ENCODE data around the gene ADAMTS3.
"Not testable (repeated sequence)": the region's sequence is repeated elsewhere in the genome, so short reads cannot be mapped to it uniquely, and the experiment has no call there.

ADAMTS3 gene

DNA sequence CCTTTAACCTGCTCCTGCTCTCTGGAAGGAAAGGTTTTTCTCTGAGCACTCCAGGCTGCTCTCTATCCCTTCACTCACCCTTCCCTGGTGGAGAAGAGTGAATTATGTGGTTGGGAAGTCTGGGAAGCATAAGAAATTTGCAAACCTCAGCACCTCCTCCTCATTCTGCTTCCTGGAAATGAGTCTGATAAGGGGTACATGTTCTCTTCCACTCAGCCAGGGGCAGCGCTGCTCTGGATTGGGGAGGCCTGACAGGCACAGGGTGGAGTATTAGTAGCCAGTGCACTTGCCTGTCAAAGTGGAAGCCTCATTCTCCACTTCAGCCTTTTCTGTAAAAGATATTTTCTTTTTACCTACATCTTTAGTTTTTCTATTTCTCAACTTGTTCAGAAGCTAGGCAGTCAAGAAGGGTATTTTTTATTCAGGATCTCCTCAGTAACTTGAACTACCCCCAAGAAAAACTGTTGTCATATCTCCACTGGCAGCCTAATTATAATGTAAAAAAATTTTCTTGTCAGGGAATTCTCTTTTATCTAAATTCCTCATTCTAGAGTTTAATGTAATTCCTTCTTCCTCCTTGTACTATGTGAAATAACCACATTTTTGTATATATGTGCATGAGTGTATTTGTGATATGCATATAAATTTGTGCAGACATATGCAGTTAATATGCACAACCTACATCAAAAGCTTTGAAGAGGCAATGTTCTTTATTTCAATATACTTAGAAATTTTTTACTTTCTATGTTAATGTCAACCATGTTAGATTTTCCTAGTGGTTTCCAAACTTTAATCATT is 15.3 kb downstream of the ADAMTS3 start:
- no peak for DNase-seq (ENCODE audit: low read depth in 1 of 2, low spot score in 1 of 2)

DNA sequence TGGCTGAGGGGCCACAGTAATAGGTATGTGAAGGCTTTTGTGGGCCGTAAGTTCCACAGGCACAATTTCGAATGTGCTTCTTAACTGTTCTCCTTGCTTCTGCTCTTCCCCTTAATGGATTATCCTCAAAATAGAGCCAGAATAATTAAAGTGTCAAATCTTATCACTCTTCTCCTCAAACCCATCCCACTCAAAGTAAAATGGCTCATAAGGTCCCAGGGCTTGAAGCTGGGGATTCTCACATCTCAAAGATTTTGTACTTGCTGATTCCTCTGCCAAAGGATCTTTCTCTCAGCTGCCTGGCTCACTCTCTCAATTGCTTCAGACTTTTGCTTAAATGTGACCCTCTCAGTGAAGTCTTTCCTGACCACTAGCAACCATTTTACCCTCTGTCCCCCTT is 16.6 kb downstream of the ADAMTS3 start:
- DNase-seq (ENCODE audit: low read depth in 1 of 2, low spot score in 1 of 2) = no peak

DNA sequence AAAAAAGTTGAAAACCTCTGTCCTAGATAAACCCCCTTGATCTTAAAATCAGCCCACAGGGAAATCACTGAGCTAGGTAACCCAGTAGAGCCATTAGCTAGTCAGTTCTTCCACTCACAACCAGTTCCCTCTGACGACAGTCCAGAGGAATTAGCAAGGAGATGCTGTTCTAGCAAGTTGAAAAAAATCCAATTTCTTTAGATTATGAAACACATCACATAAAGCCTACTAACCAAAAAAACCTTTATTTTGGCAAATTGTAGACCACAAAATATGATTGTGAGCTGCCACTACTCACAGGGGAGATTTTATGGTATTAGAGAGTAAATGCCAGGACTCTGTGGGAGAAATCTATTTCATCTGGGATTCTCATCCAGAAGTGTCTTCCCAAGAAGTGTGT is 22.6 kb downstream of the ADAMTS3 start:
- DNase-seq (ENCODE audit: low read depth in 1 of 2, low spot score in 1 of 2) = no peak

DNA sequence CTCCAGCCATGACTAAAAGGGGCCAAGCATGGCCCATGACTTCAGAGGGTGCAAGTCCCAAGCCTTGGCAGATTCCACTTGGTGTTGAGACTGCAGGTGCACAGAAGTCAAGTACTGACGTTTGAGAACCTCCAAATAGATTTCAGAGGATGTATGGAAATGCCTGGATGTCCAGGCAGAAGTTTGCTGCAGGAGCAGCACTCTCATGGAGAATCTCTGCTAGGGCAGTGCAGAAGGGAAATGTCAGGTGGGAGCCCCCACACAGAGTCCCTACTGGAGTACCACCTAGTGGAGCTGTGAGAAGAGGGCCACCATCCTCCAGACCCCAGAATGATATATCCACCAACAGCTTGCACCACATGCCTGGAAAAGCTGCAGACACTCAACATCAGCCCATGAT is 28.3 kb downstream of the ADAMTS3 start:
- not testable (repeated sequence) for DNase-seq (ENCODE audit: low read depth in 1 of 2, low spot score in 1 of 2)

DNA sequence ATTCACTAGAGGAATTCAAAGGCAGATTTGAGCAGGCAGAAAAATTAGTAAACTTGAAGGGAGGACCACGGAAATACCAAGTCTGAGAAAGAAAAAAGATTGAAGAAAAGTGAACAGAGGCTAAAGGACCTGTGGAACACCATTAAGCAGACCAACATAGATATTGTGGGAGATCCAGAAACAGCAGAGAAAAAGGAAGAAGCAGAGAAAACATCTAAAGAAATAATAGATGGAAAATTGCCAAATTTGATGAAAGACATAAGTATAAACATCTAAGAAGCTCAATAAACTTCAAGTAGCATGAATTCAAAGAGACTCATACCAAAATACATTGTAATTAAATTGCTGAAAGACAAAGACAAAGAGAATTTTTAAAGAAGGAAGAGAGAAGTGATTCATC is 31.0 kb downstream of the ADAMTS3 start:
- no peak for DNase-seq (ENCODE audit: low read depth in 1 of 2, low spot score in 1 of 2)

DNA sequence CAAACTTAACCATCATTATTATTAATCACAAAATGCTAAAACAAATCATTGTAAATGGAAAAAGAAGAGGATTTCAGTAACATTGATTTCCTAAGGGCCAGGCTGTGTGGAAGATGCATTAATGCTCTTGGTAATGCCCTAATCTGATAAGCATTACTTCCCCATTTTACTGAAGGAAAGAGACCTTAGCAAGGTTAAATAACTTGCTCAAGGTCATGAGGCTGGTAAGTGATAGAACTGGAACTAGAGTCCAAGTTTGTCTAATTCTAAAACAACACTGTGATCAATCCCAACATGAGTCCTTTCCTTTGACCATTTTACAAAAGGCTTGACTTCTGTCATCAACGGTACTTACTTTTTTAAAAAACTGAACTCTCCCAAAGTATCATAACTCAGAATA is 32.6 kb downstream of the ADAMTS3 start:
- DNase-seq (ENCODE audit: low read depth in 1 of 2, low spot score in 1 of 2) = no peak

DNA sequence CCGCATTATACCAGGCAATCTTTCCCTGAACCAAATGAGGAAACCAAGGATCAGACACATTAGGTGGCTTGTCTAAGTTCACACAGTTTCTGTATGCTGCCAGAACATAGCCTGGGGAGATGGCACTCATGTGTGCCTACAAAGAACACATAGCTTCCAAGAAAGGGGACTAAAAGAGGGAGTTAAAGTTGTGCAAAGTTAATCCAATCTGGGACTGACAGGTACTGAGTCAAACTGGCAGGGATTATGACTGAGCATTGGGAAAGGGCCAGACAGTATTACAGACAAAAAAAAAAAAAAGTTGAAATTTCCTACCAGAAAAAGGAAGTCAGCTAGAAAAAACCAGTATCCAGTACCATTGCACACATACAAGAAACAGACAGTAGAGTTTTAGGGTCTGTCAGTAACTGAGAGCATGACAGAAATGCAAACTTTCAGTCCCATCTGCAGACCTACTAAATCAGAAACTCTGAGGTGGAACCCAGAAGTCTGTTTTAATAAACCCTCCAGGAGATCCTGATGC is 37.2 kb downstream of the ADAMTS3 start:
- no peak for DNase-seq (ENCODE audit: low read depth in 1 of 2, low spot score in 1 of 2)

DNA sequence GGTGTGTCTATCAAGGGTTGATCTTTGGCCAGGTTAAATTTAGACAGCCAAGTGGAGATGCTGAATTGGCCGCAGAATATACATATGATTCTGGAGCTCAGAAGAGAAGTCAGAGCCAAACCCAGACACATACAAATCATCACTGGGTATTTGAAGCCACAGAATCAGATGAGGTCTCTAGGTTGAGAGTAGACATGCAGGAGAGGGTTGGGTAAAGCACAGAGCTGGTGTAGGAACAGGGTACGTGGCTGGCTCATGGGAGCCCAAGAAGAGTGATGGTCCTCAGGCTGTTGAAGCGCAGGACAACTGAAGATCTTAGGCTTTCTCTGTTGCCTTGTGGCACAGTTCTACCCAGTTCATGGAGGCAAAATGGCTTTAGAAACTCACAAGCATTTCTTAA is 37.7 kb downstream of the ADAMTS3 start:
- no peak for DNase-seq (ENCODE audit: low read depth in 1 of 2, low spot score in 1 of 2)

DNA sequence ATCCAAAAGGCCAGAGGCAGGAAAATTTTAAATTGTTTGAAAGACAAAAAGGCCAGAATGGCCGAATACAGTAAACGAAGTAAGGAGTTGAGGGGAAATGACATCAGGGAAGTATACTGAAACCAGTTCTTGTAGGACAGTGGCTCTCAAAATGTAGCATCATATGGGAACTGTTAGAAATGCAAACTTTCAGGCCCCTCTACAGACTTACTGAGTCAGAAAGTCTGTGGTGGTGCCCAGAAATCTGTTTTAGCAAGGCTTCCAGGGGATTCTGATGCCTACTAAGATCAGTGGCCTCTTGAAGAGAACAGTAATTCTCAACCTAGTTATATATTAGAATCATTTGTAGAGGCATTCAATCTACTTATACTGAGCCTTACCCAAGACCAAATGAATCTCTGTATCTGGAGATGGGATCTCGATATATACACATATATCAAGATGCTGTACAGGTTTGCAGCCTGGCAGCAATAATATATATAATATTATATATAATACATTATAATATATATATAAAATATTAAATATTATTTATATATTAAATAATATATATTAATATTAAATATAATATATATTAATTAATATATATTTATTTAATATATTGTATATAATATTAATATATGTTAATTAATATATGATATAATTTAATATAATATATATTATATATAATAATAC is 39.7 kb downstream of the ADAMTS3 start:
- no peak for DNase-seq (ENCODE audit: low read depth in 1 of 2, low spot score in 1 of 2)

DNA sequence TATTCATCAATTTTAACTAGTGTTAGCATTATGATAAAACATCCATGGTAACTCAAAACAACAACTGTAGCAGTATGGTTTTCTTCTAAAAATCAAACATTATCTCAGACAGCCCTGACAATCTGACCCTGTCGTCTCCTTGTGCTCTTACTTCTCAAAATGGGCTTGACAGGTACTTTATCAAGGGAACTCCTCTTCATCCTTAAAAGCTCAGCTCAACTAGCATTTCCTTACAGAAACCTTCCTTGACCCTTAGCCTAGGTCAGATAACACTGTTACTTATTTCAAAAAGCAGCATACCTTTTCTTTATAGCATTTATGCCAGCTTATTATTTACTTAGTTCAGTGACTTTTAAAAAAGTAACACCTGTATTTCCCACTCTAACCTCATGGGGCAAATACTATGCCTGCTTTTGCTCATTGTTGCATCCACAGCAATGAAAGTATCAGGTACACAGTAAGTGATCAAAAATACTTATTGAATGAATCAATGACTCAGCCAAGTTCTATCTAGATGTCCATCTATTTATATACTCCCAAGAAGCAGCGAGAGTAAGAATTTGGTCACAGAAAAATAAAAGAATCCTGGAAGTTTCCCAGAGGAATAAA is 41.9 kb downstream of the ADAMTS3 start:
- DNase-seq (ENCODE audit: low read depth in 1 of 2, low spot score in 1 of 2) = no peak

DNA sequence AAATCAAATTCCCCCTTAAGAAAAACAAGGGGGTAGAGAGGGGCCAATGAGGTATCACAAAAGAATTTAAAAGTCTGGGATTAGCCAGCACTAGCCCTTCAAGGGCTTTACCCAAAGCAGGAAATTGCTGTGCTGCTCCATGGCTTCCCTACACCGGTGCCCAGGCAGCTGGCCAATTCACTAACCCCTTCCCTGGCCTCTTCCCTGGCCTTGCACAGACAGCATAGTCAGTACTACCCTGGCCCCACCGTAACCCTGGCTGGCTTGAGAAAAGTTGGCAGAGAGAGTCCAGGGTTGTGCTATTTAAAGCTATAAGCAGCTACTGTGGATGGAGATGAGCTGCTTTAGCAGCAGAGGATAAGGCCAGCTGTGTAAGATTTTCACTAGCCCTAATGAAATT is 43.1 kb downstream of the ADAMTS3 start:
- no peak for DNase-seq (ENCODE audit: low read depth in 1 of 2, low spot score in 1 of 2)

DNA sequence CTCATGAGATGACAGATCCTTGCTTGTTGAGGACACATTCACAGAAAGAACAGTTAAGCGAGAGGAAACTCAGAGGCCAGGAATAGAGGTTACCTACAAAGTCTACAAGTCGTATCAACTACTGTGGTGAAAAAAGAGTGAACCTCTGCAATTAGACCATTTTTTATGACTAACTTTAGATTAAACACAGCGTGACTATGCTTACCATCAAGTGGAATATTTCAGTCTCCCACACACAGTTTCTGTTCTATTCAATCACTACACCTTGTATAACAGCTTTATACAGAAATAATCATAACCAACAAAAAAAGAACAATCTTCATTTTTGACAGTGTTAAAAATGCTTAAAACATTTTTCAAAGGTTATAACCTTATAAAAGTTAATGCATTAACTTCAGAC is 46.6 kb downstream of the ADAMTS3 start:
- no peak for DNase-seq (ENCODE audit: low read depth in 1 of 2, low spot score in 1 of 2)

DNA sequence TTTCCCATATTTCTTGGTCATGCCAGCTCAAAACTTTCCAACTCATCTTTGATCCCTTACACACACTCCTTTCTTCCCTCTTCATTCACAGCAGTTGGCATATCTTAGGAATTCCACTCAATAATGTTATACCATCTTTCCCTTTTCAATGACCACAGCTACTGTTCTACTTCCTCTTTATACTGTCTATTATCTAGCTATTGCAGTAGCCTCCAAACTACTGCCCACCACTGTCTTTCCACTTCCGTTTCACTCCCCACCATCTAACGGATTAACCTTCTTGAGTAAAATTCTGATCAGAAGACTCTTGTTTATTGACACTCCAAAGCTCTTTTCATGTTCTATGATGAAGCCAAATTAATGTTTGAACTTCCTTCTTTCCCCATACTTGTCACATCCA is 55.8 kb downstream of the ADAMTS3 start:
- no peak for DNase-seq (ENCODE audit: low read depth in 1 of 2, low spot score in 1 of 2)

DNA sequence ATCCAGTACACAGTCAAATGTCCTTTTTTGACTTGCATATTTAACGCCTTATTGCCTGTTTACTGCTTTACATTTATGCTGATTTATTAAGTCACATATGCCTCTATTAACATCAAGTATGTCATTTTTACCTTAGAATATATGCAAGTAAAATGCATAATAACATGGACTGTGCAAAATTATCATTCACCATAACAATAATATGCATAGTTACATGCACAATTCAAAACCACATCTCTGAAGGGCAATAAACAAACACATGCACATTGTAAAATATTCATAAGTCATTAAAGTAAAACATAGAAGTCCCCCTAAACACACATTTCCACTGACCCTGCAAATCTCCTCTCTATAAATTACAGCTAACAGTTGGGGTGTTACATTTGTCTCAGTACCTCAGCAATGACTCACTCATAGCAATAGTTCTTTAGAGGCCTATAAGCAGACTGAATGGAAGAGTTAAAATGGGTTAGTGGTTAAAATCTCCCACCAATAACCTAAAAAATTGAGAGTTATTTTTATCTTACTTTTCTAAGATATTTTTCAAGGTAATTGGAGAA is 61.1 kb downstream of the ADAMTS3 start:
- DNase-seq (ENCODE audit: low read depth in 1 of 2, low spot score in 1 of 2) = no peak

DNA sequence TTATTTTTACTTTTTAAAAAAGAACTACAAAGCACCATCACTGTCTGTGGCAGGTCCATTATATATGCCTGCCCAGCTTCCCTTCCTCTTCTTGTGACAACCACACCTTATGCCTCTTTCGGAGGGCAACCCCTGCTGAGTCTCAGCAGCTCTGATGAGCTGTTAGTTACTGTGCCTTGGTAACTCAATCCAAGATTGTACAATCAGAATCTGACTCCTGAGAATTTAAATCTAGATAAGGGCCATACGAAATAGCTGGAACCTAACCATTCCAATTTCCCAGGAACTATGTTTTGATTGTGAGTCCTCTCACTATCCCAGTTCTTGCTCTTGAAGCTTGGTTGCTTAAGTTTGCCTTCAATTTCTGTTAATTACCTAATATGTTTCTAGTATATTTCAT is 61.9 kb downstream of the ADAMTS3 start:
- no peak for DNase-seq (ENCODE audit: low read depth in 1 of 2, low spot score in 1 of 2)

DNA sequence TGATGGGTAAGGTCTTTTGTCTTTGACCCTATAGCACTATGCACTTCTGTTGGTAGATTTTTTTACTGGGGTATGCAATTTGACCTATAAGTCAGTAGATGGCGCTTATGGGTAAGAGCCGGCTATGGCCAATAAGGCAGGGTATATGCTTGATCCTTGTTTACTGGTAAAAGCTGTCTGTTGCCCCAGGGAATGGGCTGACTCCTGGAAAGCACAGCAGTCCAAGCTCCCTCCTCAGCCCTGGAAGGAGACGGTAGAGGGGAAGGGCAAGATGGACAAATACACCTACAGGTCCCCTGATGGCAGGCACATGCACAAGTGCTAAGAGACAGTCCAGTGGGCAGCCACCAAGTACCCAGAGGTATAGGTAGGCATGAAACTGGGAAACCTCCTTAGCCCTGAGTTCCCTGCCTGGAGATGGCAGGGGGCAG is 63.7 kb downstream of the ADAMTS3 start:
- DNase-seq (ENCODE audit: low read depth in 1 of 2, low spot score in 1 of 2) = no peak

DNA sequence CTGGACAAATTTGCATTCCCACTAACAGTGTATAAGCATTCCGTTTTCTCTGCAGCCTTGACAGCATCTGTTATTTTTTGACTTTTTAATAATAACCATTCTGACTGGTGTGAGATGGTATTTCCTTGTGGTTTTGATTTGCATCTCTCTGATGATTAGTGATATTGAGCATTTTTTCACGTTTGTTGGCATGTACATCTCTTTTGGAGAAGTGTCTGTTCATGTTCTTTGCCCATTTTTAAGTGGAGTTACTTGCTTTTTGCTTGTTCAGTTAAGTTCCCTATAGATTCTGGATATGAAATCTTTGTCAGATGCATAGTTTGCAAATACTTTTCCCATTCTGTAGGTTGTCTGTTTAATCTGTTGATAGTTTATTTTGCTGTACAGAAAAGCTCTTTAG is 68.8 kb downstream of the ADAMTS3 start:
- DNase-seq (ENCODE audit: low read depth in 1 of 2, low spot score in 1 of 2) = no peak

DNA sequence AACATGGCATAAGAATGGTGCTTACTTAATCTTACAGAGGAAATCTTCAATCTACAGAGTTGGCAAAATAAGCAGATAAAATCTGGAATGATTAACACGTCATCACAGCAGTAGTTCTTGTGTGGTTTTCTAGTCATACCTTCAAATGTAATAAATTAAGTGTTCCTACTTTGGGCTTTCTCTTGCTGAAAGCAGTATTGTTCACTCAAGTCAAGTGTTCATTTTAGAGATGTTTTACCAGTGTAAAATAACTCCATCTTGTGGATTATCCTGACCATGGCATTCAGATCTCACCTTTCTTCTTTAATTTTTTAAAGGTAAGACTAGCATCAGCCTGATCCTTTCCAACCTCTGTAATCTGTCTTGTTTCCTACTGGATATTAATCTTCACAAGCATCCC is 72.9 kb downstream of the ADAMTS3 start:
- DNase-seq (ENCODE audit: low read depth in 1 of 2, low spot score in 1 of 2) = no peak

DNA sequence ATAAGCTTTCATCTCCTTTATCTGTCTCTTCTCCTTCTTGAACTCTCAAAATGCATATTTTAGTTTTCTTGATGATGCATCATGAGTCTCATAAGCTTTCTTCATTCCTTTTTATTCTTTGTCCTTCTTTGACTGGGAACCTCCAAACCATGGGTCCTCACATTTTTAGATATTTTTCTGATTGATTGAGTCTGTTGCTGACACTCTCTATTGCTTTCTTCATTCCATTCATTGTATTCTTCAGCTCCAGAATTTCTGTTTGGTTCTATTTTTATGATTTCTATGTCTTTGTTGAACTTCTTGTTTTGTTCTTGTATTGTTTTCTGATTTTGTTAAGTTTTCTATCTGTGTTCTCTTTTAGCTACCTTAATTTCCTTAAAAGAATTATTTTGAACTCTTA is 74.9 kb downstream of the ADAMTS3 start:
- no peak for DNase-seq (ENCODE audit: low read depth in 1 of 2, low spot score in 1 of 2)

DNA sequence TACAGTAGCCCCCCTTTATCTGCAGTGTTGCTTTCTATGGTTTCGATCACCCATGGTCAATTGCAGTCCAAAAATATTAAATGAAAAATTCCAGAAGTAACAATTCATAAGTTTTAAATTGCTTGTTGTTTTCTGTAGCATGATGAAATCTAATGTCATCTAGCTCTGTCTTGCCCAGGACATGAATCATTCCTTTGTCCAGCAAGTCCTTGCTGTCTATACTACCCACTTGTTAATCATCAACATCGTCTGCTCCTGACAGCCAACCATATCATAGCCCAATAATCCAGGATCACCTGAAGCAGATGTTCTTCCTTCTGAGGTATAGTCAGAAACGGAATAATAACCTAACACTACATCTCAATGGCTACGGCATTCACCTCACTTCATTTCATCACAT is 79.8 kb downstream of the ADAMTS3 start:
- DNase-seq (ENCODE audit: low read depth in 1 of 2, low spot score in 1 of 2) = no peak

DNA sequence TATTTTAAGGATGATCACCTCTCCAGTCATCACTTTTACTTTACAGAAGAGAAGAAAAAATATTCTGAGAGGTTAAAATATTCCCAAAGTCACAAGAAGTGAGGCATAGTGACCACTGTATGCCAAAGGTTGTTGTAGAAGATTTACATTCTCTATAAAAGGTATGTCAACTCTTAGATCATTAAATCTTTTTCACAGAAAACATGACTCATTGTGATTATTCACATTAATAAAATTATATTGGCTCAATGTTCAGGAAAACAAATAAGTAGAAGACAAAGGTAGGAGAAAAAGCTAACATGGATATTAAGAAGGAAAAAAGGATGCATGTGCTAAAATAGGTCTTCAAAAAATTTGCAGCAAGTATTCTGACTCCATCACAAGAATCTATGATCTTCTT is 82.0 kb downstream of the ADAMTS3 start:
- no peak for DNase-seq (ENCODE audit: low read depth in 1 of 2, low spot score in 1 of 2)

DNA sequence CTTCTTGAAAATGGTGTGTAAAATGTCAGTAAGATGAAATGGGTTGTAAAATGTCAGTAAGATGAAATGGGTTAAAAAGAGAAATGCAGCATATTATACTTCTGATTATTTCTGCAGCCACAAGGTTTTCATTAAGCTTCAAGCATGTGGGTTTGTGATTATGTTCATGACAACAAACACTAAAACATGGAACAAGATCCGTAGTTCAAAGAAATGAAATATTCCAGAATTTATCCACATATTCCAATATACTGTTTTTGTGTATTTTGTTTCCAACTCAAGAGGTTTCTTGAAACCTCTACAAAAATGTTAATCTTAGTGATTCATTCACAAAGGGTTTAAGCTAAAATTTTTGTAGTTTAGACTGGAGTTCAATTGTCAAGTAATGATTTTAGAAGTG is 84.0 kb downstream of the ADAMTS3 start:
- DNase-seq (ENCODE audit: low read depth in 1 of 2, low spot score in 1 of 2) = no peak

Measured in activated CD4-positive, alpha-beta T cell treated with anti-CD3 and anti-CD28 coated beads, Interleukin-2, amount 50 U/mL, for 24 hours (primary cell).